ENCODE measurements around the gene ANKRA2.

The ANKRA2 gene

DNA sequence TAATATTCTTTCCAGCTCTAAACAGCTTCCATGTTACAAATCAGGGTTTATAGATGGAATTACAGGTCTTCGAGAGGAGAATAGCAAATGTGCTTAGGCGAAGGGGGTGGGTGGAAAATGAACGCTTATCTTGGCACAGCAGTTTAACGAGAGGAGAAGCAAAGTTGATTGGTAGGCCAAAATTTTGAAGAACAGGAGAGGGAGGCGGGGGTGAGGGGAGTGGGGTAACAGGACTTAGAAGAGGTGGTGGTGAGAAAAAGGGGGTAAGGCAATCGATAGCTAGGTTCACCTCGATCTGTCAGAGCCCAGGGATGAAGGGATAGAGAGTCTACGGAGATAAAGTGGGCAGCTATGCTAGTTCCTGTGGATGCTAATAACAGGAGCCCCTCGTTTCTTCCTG is 764 bp downstream of the ANKRA2 start:
- peak overlapping the region; percentile 82 for H3K27ac ChIP-seq
- peak; percentile 4 for DNase-seq

DNA sequence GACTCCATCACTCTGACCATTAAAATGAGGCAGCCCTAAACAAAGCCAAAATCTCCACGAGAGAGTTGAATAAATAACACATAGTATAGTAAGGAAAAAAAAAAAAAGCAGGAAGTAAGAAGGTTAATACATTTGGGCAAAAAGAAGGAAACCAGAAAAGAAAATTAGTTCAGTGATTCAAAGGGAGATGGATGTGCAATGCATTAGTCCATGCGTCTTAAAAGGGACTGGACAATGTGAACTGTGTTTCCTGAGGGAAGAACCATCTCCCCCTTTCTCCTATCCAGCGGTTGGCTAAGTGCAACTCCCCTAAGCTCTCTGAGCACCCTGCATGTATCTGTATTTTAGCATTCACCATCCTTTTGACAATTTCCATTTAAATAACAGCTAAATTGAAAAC is 1.4 kb downstream of the ANKRA2 start:
- H3K36me3 ChIP-seq (replicated peaks) = no peaks in the 10 kb centered on the region
- peak overlapping the region; percentile 96 for H3K4me3 ChIP-seq (ENCODE audit: low read depth, low read length)
- no peak overlapping the region for H3K27ac ChIP-seq
- DNase-seq = no peak
- in situ Hi-C loops (cut with HindIII; ENCODE audit: low pct_ligation_motif_present, low sequenced_read_pairs) = no loop called here
- TF ChIP-seq, protein P1, sequence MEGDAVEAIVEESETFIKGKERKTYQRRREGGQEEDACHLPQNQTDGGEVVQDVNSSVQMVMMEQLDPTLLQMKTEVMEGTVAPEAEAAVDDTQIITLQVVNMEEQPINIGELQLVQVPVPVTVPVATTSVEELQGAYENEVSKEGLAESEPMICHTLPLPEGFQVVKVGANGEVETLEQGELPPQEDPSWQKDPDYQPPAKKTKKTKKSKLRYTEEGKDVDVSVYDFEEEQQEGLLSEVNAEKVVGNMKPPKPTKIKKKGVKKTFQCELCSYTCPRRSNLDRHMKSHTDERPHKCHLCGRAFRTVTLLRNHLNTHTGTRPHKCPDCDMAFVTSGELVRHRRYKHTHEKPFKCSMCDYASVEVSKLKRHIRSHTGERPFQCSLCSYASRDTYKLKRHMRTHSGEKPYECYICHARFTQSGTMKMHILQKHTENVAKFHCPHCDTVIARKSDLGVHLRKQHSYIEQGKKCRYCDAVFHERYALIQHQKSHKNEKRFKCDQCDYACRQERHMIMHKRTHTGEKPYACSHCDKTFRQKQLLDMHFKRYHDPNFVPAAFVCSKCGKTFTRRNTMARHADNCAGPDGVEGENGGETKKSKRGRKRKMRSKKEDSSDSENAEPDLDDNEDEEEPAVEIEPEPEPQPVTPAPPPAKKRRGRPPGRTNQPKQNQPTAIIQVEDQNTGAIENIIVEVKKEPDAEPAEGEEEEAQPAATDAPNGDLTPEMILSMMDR (IDR thresholded peaks at IDR 0.05; ENCODE audit: low read depth, low read length, missing control alignments) = no peak
- no peaks in the 10 kb centered on the region for H3K27me3 ChIP-seq (replicated peaks)

More for the DNA sequence above, 764 bp downstream of the ANKRA2 start:
- H3K36me3 ChIP-seq (replicated peaks) = no peaks in the 10 kb centered on the region
- no peaks in the 10 kb centered on the region for H3K27me3 ChIP-seq (replicated peaks)
- TF ChIP-seq, protein P1 (IDR thresholded peaks at IDR 0.05; ENCODE audit: low read depth, low read length, missing control alignments) = no peak
- H3K4me3 ChIP-seq (ENCODE audit: low read depth, low read length) = peak overlapping the region; percentile 96
- in situ Hi-C loops (cut with HindIII; ENCODE audit: low pct_ligation_motif_present, low sequenced_read_pairs) = no loop called here

DNA sequence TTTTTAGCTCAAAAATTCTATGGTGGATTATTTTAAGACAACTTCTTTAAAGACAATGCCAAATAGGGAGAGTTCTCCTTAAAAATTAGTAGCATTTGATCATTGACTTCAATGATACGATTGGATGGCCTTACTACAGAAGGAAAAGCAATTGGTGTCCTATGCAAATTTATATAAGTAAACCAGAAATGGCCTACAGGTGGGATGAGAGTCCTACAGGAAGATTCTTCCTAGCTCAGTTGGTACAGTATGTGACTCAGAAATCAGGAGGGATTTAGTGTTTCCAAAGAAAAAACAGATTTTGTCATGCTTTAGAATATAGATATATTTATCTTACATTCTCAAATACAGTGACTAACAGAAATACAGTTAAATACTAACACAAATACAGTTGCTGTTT is 6.5 kb downstream of the ANKRA2 start:
- Histone ChIP-seq H3K27me3 (replicated peaks) (no peaks in the 10 kb centered on the region), H3K4me3 (ENCODE audit: low read depth, low read length) (no peak overlapping the region), H3K27ac (no peak overlapping the region), H3K36me3 (replicated peaks) (peaks cover 7% of the 10 kb centered on the region)
- no peak for DNase-seq
- in situ Hi-C loops (cut with HindIII; ENCODE audit: low pct_ligation_motif_present, low sequenced_read_pairs) = no loop called here
- TF ChIP-seq, protein P1 (IDR thresholded peaks at IDR 0.05; ENCODE audit: low read depth, low read length, missing control alignments) = no peak

DNA sequence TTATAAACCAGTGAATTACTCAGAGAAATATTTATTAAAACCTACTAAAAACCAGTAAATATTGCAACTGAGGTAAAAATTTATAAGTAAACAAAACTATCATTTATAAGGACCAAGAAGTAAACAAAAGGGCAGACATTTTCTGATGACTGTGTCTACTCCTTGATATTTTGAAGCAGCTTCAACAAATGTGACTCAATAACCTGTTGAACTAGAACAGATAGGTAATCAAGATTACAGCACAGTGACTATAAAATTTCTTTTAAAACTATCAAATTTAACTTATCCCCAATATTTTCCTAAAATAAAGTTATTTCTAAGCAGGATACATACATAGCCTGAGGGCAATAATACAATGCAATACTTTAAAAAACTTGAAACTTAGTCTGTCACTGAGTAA is 12.8 kb downstream of the ANKRA2 start:
- Histone ChIP-seq H3K27me3 (replicated peaks) (no peaks in the 10 kb centered on the region), H3K4me3 (ENCODE audit: low read depth, low read length) (no peak overlapping the region), H3K27ac (no peak overlapping the region), H3K36me3 (replicated peaks) (peaks cover 7% of the 10 kb centered on the region)
- TF ChIP-seq, protein P1 (IDR thresholded peaks at IDR 0.05; ENCODE audit: low read depth, low read length, missing control alignments) = no peak
- in situ Hi-C loops (cut with HindIII; ENCODE audit: low pct_ligation_motif_present, low sequenced_read_pairs) = no loop called here
- no peak for DNase-seq

DNA sequence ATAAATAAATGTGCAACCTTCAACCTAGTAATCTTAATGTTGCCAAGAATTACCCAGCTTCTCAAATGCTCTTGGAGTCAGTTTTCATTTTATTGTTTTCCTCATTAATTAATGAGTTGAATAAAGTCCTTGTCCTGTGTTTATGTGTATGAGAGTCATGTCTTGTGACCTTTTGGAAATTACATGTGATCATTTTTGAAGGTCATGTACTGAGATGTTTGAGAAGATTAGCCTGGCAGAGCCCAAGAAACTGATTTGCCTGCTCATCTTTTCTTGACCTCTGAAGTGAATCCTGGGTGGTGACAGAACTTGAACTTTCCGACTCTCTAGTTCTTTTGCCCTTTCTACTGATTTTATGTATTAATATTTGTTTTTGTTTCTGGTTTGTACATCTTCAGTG is 15.4 kb downstream of the ANKRA2 start:
- TF ChIP-seq, protein P1 (IDR thresholded peaks at IDR 0.05; ENCODE audit: low read depth, low read length, missing control alignments) = no peak
- DNase-seq = no peak
- Histone ChIP-seq H3K27me3 (replicated peaks) (no peaks in the 10 kb centered on the region), H3K36me3 (replicated peaks) (peaks cover 7% of the 10 kb centered on the region), H3K27ac (no peak overlapping the region), H3K4me3 (ENCODE audit: low read depth, low read length) (no peak overlapping the region)
- in situ Hi-C loops (cut with HindIII; ENCODE audit: low pct_ligation_motif_present, low sequenced_read_pairs) = no loop called here

DNA sequence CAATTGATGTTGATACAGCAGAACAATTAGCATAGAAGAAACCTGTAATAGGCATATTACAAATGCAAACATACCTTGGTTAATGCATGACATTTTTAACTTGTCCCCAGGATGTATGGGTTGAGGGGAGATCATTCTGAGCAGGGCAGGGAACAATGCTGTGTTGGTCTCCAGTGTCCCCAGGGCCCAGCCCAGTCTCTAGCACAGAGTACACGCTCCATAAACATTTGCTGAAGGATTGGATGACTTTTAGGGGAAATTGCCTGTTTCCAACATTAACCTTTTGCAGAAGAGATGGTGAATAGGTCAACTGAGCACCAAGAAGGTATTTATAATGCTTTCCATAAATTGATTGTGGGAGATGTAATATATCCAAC is 20.0 kb downstream of the ANKRA2 start:
- Histone ChIP-seq H3K27me3 (replicated peaks) (no peaks in the 10 kb centered on the region), H3K4me3 (ENCODE audit: low read depth, low read length) (no peak overlapping the region), H3K36me3 (replicated peaks) (no peaks in the 10 kb centered on the region), H3K27ac (no peak overlapping the region)
- TF ChIP-seq, protein P1 (IDR thresholded peaks at IDR 0.05; ENCODE audit: low read depth, low read length, missing control alignments) = no peak
- in situ Hi-C loops (cut with HindIII; ENCODE audit: low pct_ligation_motif_present, low sequenced_read_pairs) = no loop called here
- DNase-seq = no peak
